Stimulated activated effector memory CD8-positive, alpha-beta T cell treated with anti-CD3 and anti-CD28 coated beads, Interleukin-12 subunit alpha, Interleukin-12 subunit beta, amount 100 ng/mL, for 72 hours (primary cell): ENCODE results near the gene BICRAL.

Experiments used
- ATAC-seq: fragments of 150-1000 bp; cut with Tn5 transposase; 2 replicates; pipeline ENCODE4 v1.10.0; 2021
- DNase-seq, 2 donors: peaks; one replicate each; pipeline ENCODE4 v3.0.0; 2021 to 2022; ENCODE audit warnings: low spot score in 2 of 2
- H3K27ac Mint-ChIP-seq: one replicate; pipeline ENCODE4 v1.8.0; 2022; ENCODE audit warnings: mild to moderate bottlenecking, mixed read lengths
- H3K36me3 Mint-ChIP-seq: one replicate; pipeline ENCODE4 v1.8.0; 2022; ENCODE audit warnings: mild to moderate bottlenecking, mixed read lengths
- H3K4me1 Mint-ChIP-seq: one replicate; pipeline ENCODE4 v1.8.0; 2022; ENCODE audit warnings: mixed read lengths
- H3K4me3 Mint-ChIP-seq: one replicate; pipeline ENCODE4 v1.8.0; 2022; ENCODE audit warnings: mild to moderate bottlenecking, mixed read lengths
- H3K9me3 Mint-ChIP-seq: one replicate; pipeline ENCODE4 v1.8.0; 2022; ENCODE audit warnings: mixed read lengths

The BICRAL gene

DNA sequence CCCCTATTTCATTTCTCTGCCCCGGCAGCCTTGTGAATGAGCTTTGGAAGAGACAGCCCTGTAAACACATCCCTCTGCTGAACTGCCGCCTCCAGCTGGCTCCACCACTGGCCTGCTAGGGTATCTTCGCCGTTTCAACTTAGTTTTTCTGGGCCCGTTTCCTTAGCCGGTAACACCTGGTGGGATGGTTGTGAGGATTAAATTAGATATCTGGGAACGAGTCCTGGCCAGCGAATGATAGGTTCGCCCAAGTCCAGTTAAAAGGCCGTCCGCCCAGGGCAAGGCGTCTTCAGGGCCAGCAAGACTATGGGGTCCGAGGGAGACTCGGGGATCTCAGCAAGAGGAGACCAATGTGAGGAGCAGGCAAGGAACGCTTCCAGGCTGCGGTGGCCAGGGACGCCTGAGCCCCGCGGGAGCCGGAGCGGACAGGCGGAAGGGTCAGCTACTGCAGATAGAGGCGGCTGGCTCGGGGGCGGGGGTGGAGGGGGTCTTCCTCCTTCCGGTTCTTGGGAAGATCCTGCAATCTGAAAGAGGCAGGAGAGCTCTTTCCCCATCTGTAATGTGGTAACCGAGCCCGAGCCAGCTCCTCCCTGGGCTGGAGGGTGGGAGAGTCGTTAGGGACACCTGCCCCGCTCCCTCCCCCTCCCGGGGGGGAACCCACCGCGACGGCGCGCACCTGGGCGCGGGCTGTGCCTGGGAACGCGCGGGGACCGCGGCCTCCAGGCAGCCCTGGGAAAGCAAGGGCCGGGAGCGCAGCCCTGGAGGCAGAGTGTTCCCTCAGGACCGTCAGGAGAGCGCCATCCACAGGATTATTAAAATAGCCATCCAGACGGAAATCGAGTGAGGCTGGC lies 129.5 kb downstream of the BICRAL start:
- H3K4me3 Mint-ChIP-seq, result no peak overlapping the region
- no peak overlapping the region for H3K27ac Mint-ChIP-seq
- H3K4me1 Mint-ChIP-seq, result no peaks in the 10 kb centered on the region
- DNase-seq (no peak), ATAC-seq (no peak)
- no peaks in the 10 kb centered on the region for H3K36me3 Mint-ChIP-seq
- H3K9me3 Mint-ChIP-seq, result no peaks in the 10 kb centered on the region

- Mint-ChIP-seq H3K9me3 (no peaks in the 10 kb centered on the region), H3K36me3 (no peaks in the 10 kb centered on the region), H3K4me1 (no peaks in the 10 kb centered on the region), H3K4me3 (no peak overlapping the region), H3K27ac (no peak overlapping the region)
- DNase-seq (no peak), ATAC-seq (no peak)
Observed at GRCh38 chr6:42914546-42914945, 132.7 kb downstream of the BICRAL start.

DNA sequence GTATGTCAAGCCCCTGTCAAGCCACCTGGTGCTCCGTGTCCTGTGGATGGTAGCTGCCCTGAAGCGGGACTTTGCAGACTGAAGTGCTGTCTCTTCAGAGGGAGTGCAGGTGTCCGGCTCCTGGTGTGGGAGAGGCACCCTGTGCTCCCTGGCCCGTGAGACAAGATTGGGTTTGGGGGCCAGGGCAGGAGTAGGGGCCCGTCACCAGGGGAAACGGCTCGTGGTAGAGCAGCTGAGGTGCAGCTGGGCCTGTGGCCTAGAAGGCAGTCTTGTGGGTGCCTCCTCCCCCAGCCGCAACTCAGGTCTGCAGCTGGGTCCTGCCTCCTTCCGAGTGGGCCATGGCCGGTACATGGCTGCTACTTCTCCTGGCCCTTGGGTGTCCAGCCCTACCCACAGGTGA lies 133.9 kb downstream of the BICRAL start, which contains the start of gene PTCRA:
Gene PTCRA (plus strand): TSS at position 322 of the 400 bp plus-strand sequence. CDS start 17 bp downstream, at position 339.
- no peak for DNase-seq
- peak; percentile 32 for ATAC-seq
- H3K9me3 Mint-ChIP-seq, result no peaks in the 10 kb centered on the region
- no peak within 1 kb of the TSS for H3K27ac Mint-ChIP-seq
- H3K4me1 Mint-ChIP-seq, result no peaks in the 10 kb centered on the region
- no peaks in the 10 kb centered on the region for H3K36me3 Mint-ChIP-seq
- no peak within 1 kb of the TSS for H3K4me3 Mint-ChIP-seq

DNA sequence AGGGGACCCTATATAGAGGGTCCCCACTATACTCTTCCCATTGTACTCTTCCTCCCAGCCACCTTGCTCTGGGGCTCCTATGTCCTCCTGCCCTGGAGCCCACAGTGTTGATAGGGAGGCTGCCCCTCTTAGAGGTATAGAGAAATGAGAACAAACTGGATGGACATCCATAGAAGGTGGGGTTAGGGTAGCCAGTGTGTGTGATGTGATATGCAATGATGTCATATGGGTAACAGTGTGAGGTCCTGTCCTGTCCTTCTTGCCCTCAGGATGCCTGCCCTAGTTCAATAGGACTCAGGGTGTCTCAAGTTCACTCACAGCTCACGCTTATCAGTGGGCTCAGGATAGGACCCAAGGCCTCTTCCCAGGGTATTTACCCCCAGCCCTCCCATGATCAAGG lies 134.4 kb downstream of the BICRAL start:
- Mint-ChIP-seq H3K36me3 (no peaks in the 10 kb centered on the region), H3K9me3 (no peaks in the 10 kb centered on the region), H3K4me1 (no peaks in the 10 kb centered on the region), H3K4me3 (no peak overlapping the region), H3K27ac (no peak overlapping the region)
- no peak for DNase-seq
- peak; percentile 48 for ATAC-seq
